Upper lobe of right lung (tissue), 1 donor: Measurements from ENCODE around the gene PPP6R3. TPM values are rescaled to one million over a fixed set of nuclear protein-coding genes. Genes with fewer than 3 reads are reported as not detected.
A peak's percentile ranks its signal among the peaks of the same experiment; 100 is the strongest.

Experiments
- ATAC-seq: fragments of 200-7000 bp; cut with Tn5 transposase; one replicate; pipeline ENCODE4 v1.9.1; 2020; ENCODE audit warnings: mild to moderate bottlenecking, moderate library complexity
- DNase-seq: peaks from one replicate; pipeline ENCODE4 v3.0.0-alpha.2; 2020
- H3K27ac ChIP-seq: fragments of 200-600 bp; one replicate; pipeline ENCODE4 v1.8.0; 2022
- H3K27me3 ChIP-seq: fragments of 200-600 bp; one replicate; pipeline ENCODE4 v1.8.0; 2022; ENCODE audit warnings: mild to moderate bottlenecking
- H3K36me3 ChIP-seq: fragments of 200-600 bp; one replicate; pipeline ENCODE4 v1.8.0; 2022
- H3K4me1 ChIP-seq: fragments of 200-600 bp; one replicate; pipeline ENCODE4 v1.8.0; 2022
- H3K4me3 ChIP-seq: fragments of 200-600 bp; one replicate; pipeline ENCODE4 v1.8.0; 2022; ENCODE audit warnings: mild to moderate bottlenecking
- H3K9me3 ChIP-seq: fragments of 200-600 bp; one replicate; pipeline ENCODE4 v1.8.0; 2022
- CTCF ChIP-seq: fragments of 200-600 bp; IDR thresholded peaks from one replicate; pipeline ENCODE4 v1.8.0; 2022; ENCODE audit warnings: antibody characterized with exemption
- intact Hi-C: fragments of 100-400 bp; cut with DNase I; formaldehyde crosslinking; loops from one replicate; pipeline ENCODE4 v1.11.0; 2022
- total RNA-seq: library from RNA; stranded (reverse); fragmentation: NEBNext Ultra II Directional; extraction: Animal tissue kit (Norgen Biotek cat#: 25700); gene quantifications from one replicate; pipeline ENCODE4 v1.2.1, GENCODE V29; 2021
- donor health status: DM: no; HTN: yes; CAD: no; lungs with severe emphysema.

The PPP6R3 gene
- total RNA-seq, 1 donor from 2014 or later = 93.2 TPM

GRCh38 chr11:68659158-68659921 is 198.8 kb downstream of the PPP6R3 start:
- Histone ChIP-seq H3K4me1 (no peaks in the 10 kb centered on the region), H3K4me3 (no peak overlapping the region), H3K36me3 (no peaks in the 10 kb centered on the region), H3K27ac (no peak overlapping the region), H3K27me3 (no peaks in the 10 kb centered on the region), H3K9me3 (no peaks in the 10 kb centered on the region)
- no peak for DNase-seq
- no peak for TF ChIP-seq CTCF
- peak; percentile 20 for ATAC-seq
- intact Hi-C loops = no loop called here

GRCh38 chr11:68660066-68660810 is 199.7 kb downstream of the PPP6R3 start:
- TF ChIP-seq CTCF = no peak
- Histone ChIP-seq H3K27ac (no peak overlapping the region), H3K36me3 (no peaks in the 10 kb centered on the region), H3K4me1 (no peaks in the 10 kb centered on the region), H3K4me3 (no peak overlapping the region), H3K27me3 (no peaks in the 10 kb centered on the region), H3K9me3 (no peaks in the 10 kb centered on the region)
- intact Hi-C loops = no loop called here
- ATAC-seq = no peak
- peak; percentile 21 for DNase-seq

GRCh38 chr11:68661014-68661413 is 200.5 kb downstream of the PPP6R3 start:
- H3K4me3 ChIP-seq = no peak overlapping the region
- H3K27me3 ChIP-seq = no peaks in the 10 kb centered on the region
- H3K27ac ChIP-seq = no peak overlapping the region
- ATAC-seq = no peak
- H3K36me3 ChIP-seq = no peaks in the 10 kb centered on the region
- intact Hi-C loops = no loop called here
- no peaks in the 10 kb centered on the region for H3K9me3 ChIP-seq
- H3K4me1 ChIP-seq = no peaks in the 10 kb centered on the region
- DNase-seq = peak; percentile 45
- no peak for TF ChIP-seq CTCF

GRCh38 chr11:68661697-68662603 is 201.4 kb downstream of the PPP6R3 start:
- H3K4me3 ChIP-seq = no peak overlapping the region
- no peak for ATAC-seq
- H3K27ac ChIP-seq = no peak overlapping the region
- DNase-seq = peak; percentile 46
- H3K9me3 ChIP-seq = no peaks in the 10 kb centered on the region
- TF ChIP-seq CTCF = no peak
- H3K36me3 ChIP-seq = no peaks in the 10 kb centered on the region
- no peaks in the 10 kb centered on the region for H3K4me1 ChIP-seq
- H3K27me3 ChIP-seq = no peaks in the 10 kb centered on the region
- intact Hi-C loops = no loop called here

GRCh38 chr11:68663482-68664010 is 203.0 kb downstream of the PPP6R3 start:
- H3K36me3 ChIP-seq = no peaks in the 10 kb centered on the region
- TF ChIP-seq CTCF = no peak
- no peaks in the 10 kb centered on the region for H3K27me3 ChIP-seq
- intact Hi-C loops = no loop called here
- H3K27ac ChIP-seq = no peak overlapping the region
- no peaks in the 10 kb centered on the region for H3K4me1 ChIP-seq
- ATAC-seq (no peak), DNase-seq (peak; percentile 49)
- H3K4me3 ChIP-seq = no peak overlapping the region
- no peaks in the 10 kb centered on the region for H3K9me3 ChIP-seq
